Cardiac muscle cell (in vitro differentiated cells and primary cell): Measurements from ENCODE around the gene KRTAP5-2. TPM values are rescaled to one million over a fixed set of nuclear protein-coding genes. Genes with fewer than 3 reads are reported as not detected.

ENCODE experiments used
- DNase-seq, 2 donors: peaks; one replicate each; pipeline versions ENCODE4 v3.0.0 to v3.0.0-alpha.2; 2010 to 2017; ENCODE audit warnings: low read depth in 1 of 2, low spot score in 1 of 2
- H3K27ac ChIP-seq: fragments of 200-600 bp; sonication (generic); 2 replicates; pipeline ENCODE4 v1.5.1; 2016
- H3K27me3 ChIP-seq: fragments of 200-600 bp; sonication (generic); 2 replicates; pipeline ENCODE4 v1.6.0; 2016; ENCODE audit warnings: control low read depth
- H3K36me3 ChIP-seq: fragments of 200-600 bp; sonication (generic); 2 replicates; pipeline ENCODE4 v1.5.1; 2016; ENCODE audit warnings: control low read depth
- H3K4me1 ChIP-seq: fragments of 200-600 bp; sonication (generic); 2 replicates; pipeline ENCODE4 v1.8.1; 2017; ENCODE audit warnings: low read depth, mild to moderate bottlenecking, mixed run types
- H3K4me3 ChIP-seq: fragments of 200-600 bp; sonication (generic); 2 replicates; pipeline ENCODE4 v1.5.1; 2016; ENCODE audit warnings: mild to moderate bottlenecking
- H3K9me3 ChIP-seq: fragments of 200-600 bp; sonication (generic); 2 replicates; pipeline ENCODE4 v1.5.1; 2017; ENCODE audit warnings: low read depth, mild to moderate bottlenecking, control low read depth
- polyA plus RNA-seq: library from polyadenylated mRNA; unstranded; fragments of >200 nt; fragmentation: Nextera tagmentation; extraction: Ambion mirVana; gene quantifications from 2 replicates; pipeline ENCODE4 v1.2.1, GENCODE V29; 2016
- total RNA-seq: library from RNA; depleted of rRNA; stranded (reverse); fragments of >200 nt; gene quantifications from 2 replicates; pipeline ENCODE4 v1.2.3, GENCODE V29; 2016
- TF ChIP-seq, protein P1 (sequence below): IDR thresholded peaks from 2 replicates; pipeline ENCODE4 v1.5.1; 2012; ENCODE audit warnings: low read depth, mild to moderate bottlenecking, low read length

Gene KRTAP5-2
- total and polyA plus RNA-seq, 2 experiments from 2014 or later, result not detected

DNA sequence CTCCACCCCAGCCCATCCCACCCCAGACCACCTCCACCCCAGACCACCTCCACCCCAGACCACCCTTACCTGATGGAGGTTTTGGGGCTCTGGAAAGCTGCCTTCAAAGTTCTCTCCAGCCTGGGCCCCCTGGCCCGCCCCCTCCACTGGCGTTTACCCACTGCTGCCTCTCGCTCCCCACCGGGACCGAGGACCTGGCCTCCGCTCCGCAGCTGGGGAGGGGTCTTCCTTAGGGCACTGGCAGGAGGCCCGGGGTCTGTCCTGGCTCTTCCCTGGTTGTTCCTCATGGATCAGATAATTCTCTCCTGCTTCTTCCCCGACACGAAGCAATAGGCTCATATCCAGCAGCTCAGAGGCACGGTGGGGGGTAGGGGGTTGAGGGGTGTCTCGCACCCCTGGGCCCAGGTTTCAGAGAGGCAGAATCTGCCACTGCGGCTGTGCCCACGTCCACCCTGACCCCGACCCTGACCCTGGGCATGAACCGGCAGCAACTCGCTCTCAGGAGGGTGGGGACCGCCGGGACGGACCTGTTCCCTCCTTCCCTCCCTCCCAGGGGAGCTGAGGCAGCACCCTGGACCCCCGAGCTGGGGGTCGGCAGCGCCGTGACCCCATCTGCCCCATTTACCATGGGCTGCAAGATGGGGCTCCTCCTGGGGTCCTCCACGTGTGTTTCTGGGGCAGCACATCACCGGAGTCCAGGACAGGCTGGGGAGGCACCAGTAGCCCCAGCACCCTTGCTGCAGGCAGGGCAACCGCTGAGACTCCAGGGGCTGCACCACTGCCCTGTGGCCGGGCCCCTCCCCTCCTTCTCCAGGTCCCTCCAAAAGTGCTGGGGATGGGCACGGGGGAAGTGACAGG lies 44.4 kb upstream of the KRTAP5-2 start:
- no peak overlapping the region for H3K4me3 ChIP-seq
- TF ChIP-seq, protein P1, sequence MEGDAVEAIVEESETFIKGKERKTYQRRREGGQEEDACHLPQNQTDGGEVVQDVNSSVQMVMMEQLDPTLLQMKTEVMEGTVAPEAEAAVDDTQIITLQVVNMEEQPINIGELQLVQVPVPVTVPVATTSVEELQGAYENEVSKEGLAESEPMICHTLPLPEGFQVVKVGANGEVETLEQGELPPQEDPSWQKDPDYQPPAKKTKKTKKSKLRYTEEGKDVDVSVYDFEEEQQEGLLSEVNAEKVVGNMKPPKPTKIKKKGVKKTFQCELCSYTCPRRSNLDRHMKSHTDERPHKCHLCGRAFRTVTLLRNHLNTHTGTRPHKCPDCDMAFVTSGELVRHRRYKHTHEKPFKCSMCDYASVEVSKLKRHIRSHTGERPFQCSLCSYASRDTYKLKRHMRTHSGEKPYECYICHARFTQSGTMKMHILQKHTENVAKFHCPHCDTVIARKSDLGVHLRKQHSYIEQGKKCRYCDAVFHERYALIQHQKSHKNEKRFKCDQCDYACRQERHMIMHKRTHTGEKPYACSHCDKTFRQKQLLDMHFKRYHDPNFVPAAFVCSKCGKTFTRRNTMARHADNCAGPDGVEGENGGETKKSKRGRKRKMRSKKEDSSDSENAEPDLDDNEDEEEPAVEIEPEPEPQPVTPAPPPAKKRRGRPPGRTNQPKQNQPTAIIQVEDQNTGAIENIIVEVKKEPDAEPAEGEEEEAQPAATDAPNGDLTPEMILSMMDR, result no peak

DNA sequence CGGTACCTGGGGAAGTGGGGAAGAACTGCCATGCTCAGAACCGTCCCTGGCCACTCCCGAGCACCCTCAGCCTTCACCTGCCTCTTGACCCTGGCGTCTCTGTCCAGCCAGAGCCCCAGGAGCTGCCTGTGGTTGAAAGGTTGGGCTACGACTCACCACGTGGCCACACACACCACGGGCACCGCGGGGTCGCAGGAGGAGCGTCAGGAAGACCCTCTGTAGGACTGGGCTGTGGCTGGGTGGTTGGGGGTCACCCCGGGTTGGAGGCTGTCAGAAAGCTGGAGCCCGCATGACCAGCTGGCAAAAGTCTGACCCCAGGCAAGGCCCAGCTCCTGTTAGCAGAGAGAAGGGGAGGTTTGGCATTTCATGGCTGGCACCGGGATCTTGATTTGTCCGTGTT lies 43.0 kb upstream of the KRTAP5-2 start:
- Histone ChIP-seq H3K36me3 (no peaks in the 10 kb centered on the region), H3K4me3 (no peak overlapping the region), H3K9me3 (no peaks in the 10 kb centered on the region), H3K4me1 (no peaks in the 10 kb centered on the region), H3K27ac (no peak overlapping the region), H3K27me3 (peaks cover 3% of the 10 kb centered on the region)
- DNase-seq, result no peak
- TF ChIP-seq, protein P1, result no peak

More for the DNA sequence above, 44.4 kb upstream of the KRTAP5-2 start:
- Histone ChIP-seq H3K4me1 (no peaks in the 10 kb centered on the region), H3K36me3 (no peaks in the 10 kb centered on the region), H3K9me3 (no peaks in the 10 kb centered on the region), H3K27me3 (no peaks in the 10 kb centered on the region), H3K27ac (no peak overlapping the region)
- no peak for DNase-seq

DNA sequence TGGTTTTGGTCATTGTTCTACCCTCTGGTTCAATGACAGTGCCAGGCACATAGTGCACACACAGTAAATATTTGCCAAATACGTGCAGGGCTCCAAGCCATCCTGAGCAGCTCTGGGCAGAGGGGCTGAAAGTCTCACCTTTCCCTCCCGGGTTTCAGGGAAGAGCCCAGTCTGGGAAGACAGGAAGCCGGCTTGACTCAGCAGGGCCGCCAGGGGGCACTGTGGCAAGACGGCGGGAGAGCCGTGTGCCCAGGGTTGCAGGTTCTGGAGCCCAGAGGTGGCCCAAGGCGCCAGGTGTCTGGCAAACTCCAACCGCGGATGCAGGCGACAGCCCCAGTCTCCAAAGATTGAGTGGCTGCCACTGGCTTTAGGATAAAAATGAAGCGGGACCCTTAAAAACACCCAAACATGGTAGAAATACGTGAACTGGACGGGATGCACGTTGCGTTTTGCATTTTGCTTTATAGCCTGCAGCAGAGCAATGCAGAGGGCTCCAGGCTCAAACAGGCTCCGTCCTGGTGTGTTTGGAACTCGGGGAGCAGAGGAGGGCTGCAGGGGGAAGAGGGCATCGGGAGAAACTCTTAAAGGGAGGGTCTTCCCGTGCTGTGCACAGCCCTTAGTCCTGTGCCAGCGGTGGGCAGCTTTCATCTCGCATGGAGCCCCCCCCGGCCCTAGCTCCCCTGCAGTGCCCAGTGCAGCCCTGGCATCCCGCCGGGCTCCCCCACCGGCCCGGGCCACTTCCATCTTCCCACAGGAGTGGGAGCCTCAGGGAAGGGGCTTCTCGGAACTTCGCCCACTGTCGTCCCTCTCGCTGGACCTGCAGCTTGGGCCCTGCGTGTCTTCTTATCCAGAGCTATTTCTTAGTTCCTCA lies 42.2 kb upstream of the KRTAP5-2 start:
- H3K4me3 ChIP-seq, result no peak overlapping the region
- peak; percentile 36 to 62 for DNase-seq
- no peaks in the 10 kb centered on the region for H3K36me3 ChIP-seq
- no peak overlapping the region for H3K27ac ChIP-seq
- H3K9me3 ChIP-seq, result no peaks in the 10 kb centered on the region
- TF ChIP-seq, protein P1, result peak; percentile 86
- H3K27me3 ChIP-seq, result peaks cover 4% of the 10 kb centered on the region
- no peaks in the 10 kb centered on the region for H3K4me1 ChIP-seq

DNA sequence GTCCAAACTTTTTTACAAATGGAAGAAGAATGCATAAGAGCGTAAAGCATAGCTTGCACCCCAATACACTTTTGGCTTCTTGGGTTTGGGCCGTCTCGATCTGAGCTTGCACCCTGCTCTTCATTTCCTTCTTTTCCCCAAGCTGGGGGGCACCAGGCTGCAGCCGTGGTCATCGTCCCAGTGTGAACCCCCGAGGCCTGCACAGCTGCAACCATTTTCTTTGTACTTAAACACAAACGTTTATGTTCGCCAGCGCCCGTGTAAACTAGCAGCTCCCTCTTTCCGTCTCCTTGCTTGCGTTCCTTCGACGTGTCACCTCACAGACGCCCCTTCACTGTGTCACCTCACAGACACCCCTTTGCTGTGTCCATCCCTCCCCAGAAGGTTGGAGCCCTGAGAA lies 41.6 kb upstream of the KRTAP5-2 start:
- no peak overlapping the region for H3K27ac ChIP-seq
- no peaks in the 10 kb centered on the region for H3K9me3 ChIP-seq
- H3K36me3 ChIP-seq, result no peaks in the 10 kb centered on the region
- DNase-seq, result no peak
- H3K4me3 ChIP-seq, result no peak overlapping the region
- TF ChIP-seq, protein P1, result no peak
- peaks cover 7% of the 10 kb centered on the region for H3K27me3 ChIP-seq
- H3K4me1 ChIP-seq, result no peaks in the 10 kb centered on the region

DNA sequence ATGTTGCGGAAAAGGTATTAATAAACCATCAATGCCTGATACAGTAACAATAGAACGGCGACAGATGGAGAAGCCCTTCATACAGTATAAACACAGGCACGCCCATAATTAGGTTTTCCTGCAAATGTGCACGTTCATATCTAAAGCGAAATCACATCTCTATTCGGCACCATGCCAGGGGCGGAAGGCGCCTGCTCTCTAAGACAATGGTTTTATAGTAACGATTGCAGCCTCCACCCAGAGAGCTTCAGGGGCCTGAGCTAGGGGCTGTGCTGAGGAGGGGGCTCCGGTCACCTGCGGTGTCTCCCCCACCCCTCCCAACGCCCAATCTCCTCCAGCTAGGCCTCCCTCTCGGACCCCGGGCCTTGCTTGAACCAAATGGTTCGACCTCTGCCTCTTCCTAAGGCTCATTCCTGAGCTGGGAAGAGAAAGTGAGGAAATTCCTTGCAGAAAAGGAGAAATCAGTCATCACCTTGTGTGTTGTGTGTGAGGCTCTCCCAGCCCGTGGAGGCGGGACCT lies 41.1 kb upstream of the KRTAP5-2 start:
- H3K27ac ChIP-seq, result no peak overlapping the region
- TF ChIP-seq, protein P1, result no peak

More for the DNA sequence above, 41.1 kb upstream of the KRTAP5-2 start:
- Histone ChIP-seq H3K4me1 (no peaks in the 10 kb centered on the region), H3K36me3 (no peaks in the 10 kb centered on the region), H3K9me3 (no peaks in the 10 kb centered on the region), H3K27me3 (peaks cover 8% of the 10 kb centered on the region), H3K4me3 (no peak overlapping the region)
- no peak for DNase-seq
